SK-N-MC (cell line): ENCODE results near the gene KRTAP16-1.

Experiments
- EZH2 ChIP-seq: fragments of 200-600 bp; sonication (generic); IDR thresholded peaks from one replicate; pipeline ENCODE4 v1.6.1; 2017; ENCODE audit warnings: antibody characterized with exemption
- POLR2AphosphoS5 ChIP-seq: IDR thresholded peaks from 2 replicates; pipeline ENCODE4 v1.6.1; 2012; ENCODE audit warnings: mild to moderate bottlenecking, low read depth, low read length, borderline replicate concordance

- no peak for TF ChIP-seq POLR2AphosphoS5
- TF ChIP-seq EZH2, result no peak
Measured at GRCh38 chr17:41304091-41304490, 5.0 kb downstream of the KRTAP16-1 start.
